T-helper 1 cell treated with Interleukin-12 subunit alpha and Interleukin-12 subunit beta and Interleukin-4 antibody, amounts not matched to agents 30 ng/mL and 1 ng/mL, for 36 hours (primary cell): ENCODE results near the gene HES3. TPM values are rescaled to one million over a fixed set of nuclear protein-coding genes. Genes with fewer than 3 reads are reported as not detected.

Experiments used
- intact Hi-C: fragments of 100-400 bp; cut with micrococcal nuclease; formaldehyde crosslinking; loops from one replicate; pipeline ENCODE4 v1.15.1; 2024
- total RNA-seq: library from RNA; stranded (reverse); gene quantifications from 2 replicates; pipeline ENCODE4 v1.2.3, GENCODE V29; 2022

HES3 gene
- total RNA-seq, 1 donor from 2014 or later: not detected

GRCh38 chr1:6275826-6276782 lies 32.1 kb downstream of the HES3 start:
- intact Hi-C loops: no loop called here

GRCh38 chr1:6276811-6277555 lies 33.0 kb downstream of the HES3 start:
- intact Hi-C loops: no loop called here

- intact Hi-C loops: no loop called here
Measured at GRCh38 chr1:6278263-6278662, 34.3 kb downstream of the HES3 start.

GRCh38 chr1:6279066-6279465 lies 35.1 kb downstream of the HES3 start:
- intact Hi-C loops: no loop called here

- intact Hi-C loops: no loop called here
Measured at GRCh38 chr1:6279613-6280383, 35.8 kb downstream of the HES3 start.

GRCh38 chr1:6280761-6281451 lies 36.9 kb downstream of the HES3 start:
- intact Hi-C loops: no loop called here

GRCh38 chr1:6281511-6282402 lies 37.8 kb downstream of the HES3 start:
- intact Hi-C loops: no loop called here

- intact Hi-C loops: no loop called here
Measured at GRCh38 chr1:6282577-6283270, 38.7 kb downstream of the HES3 start.

GRCh38 chr1:6285336-6285735 lies 41.4 kb downstream of the HES3 start:
- intact Hi-C loops: no loop called here

- intact Hi-C loops: no loop called here
Measured at GRCh38 chr1:6286266-6286665, 42.3 kb downstream of the HES3 start.

- intact Hi-C loops: no loop called here
Measured at GRCh38 chr1:6287029-6287428, 43.0 kb downstream of the HES3 start.

- intact Hi-C loops: no loop called here
Measured at GRCh38 chr1:6287431-6287886, 43.5 kb downstream of the HES3 start.

- intact Hi-C loops: no loop called here
Measured at GRCh38 chr1:6288026-6288425, 44.0 kb downstream of the HES3 start.

- intact Hi-C loops: no loop called here
Measured at GRCh38 chr1:6288665-6289064, 44.7 kb downstream of the HES3 start.

- intact Hi-C loops: no loop called here
Measured at GRCh38 chr1:6292102-6292501, 48.1 kb downstream of the HES3 start.

- intact Hi-C loops: no loop called here
Measured at GRCh38 chr1:6294080-6294889, 50.3 kb downstream of the HES3 start.

- intact Hi-C loops: no loop called here
Measured at GRCh38 chr1:6294890-6295556, 51.0 kb downstream of the HES3 start.
